Sigmoid colon (tissue), 7 donors: ENCODE measurements around the gene RAB8A. TPM values are rescaled to one million over a fixed set of nuclear protein-coding genes. Genes with fewer than 3 reads are reported as not detected.

Source experiments
- DNase-seq: peaks from one replicate; pipeline ENCODE4 v3.0.0-alpha.2; 2019
- H3K27ac ChIP-seq, 4 donors: fragments of 200-600 bp; sonication (generic); one replicate each; pipeline ENCODE4 v1.5.1; 2016 to 2019; ENCODE audit warnings: mild to moderate bottlenecking in 1 of 4
- H3K27me3 ChIP-seq, 3 donors: fragments of 200-600 bp; sonication (generic); one replicate each; pipeline ENCODE4 v1.5.1; 2019; ENCODE audit warnings: mild to moderate bottlenecking in 1 of 3
- H3K36me3 ChIP-seq, 4 donors: fragments of 200-600 bp; sonication (generic); one replicate each; pipeline ENCODE4 v1.5.1; 2016 to 2019
- H3K4me1 ChIP-seq, 4 donors: fragments of 200-600 bp; sonication (generic); one replicate each; pipeline ENCODE4 v1.5.1; 2017 to 2019
- H3K4me3 ChIP-seq, 4 donors: fragments of 200-600 bp; sonication (generic); one replicate each; pipeline ENCODE4 v1.5.1; 2017 to 2019; ENCODE audit warnings: mild to moderate bottlenecking in 2 of 4, moderate library complexity in 1 of 4
- H3K9me3 ChIP-seq, 4 donors: fragments of 200-600 bp in 3 of 4; sonication (generic) in 3 of 4; one replicate each; pipeline versions ENCODE4 v1.5.1 to v1.6.1; 2013 to 2019
- EP300 ChIP-seq, 4 donors: sonication (generic); formaldehyde crosslinking; IDR thresholded peaks; one replicate each; pipeline ENCODE4 v1.6.1; 2017; ENCODE audit warnings: antibody characterized with exemption in 4 of 4
- POLR2A ChIP-seq, 2 donors: fragments of 450-650 bp; IDR thresholded peaks; one replicate each; pipeline ENCODE4 v1.6.1; 2016; ENCODE audit warnings: antibody characterized with exemption in 2 of 2, mild to moderate bottlenecking in 2 of 2, moderate library complexity in 2 of 2
- POLR2AphosphoS5 ChIP-seq, 4 donors: sonication (generic); formaldehyde crosslinking; IDR thresholded peaks; one replicate each; pipeline ENCODE4 v1.6.1; 2017; ENCODE audit warnings: antibody characterized with exemption in 4 of 4
- WGBS, 2 donors: extraction: QIAGEN DNeasy Blood & Tissue Kit; methylation state at CpG; one replicate each; pipeline ENCODE4 v1.1.7; 2013; 5-methylcytosine and 5-hydroxymethylcytosine counted together
- intact Hi-C: fragments of 100-400 bp; cut with DNase I; formaldehyde crosslinking; loops from one replicate; pipeline ENCODE4 v1.15.1; 2023
- polyA plus RNA-seq, 3 donors: library from polyadenylated mRNA; stranded (reverse); fragments of 200-250 nt; gene quantifications; one replicate each; pipeline ENCODE4 v1.2.3, GENCODE V29; 2013
- total RNA-seq, 4 donors: library from RNA; depleted of rRNA; stranded (reverse); fragments of >200 nt; gene quantifications; one replicate each; pipeline ENCODE4 v1.1.0, GENCODE V29; 2016
- TF ChIP-seq, protein P1 (sequence below), 4 experiments: fragments of 450-650 bp in 3 of 4; fragments of 200-600 bp in 1 of 4; IDR thresholded peaks; one replicate each; pipeline ENCODE4 v1.5.1; 2016 to 2019; ENCODE audit warnings: antibody characterized with exemption in 4 of 4, mild to moderate bottlenecking in 3 of 4, moderate library complexity in 2 of 4
- donor health status: healthy with polysubstance abuse.
- donor health status: Bipolar disorder and iron deficiency.
- donor health status: healthy.

RAB8A gene
- total and polyA plus RNA-seq, 7 donors: 32.8 to 126 (median 43.9) TPM

DNA sequence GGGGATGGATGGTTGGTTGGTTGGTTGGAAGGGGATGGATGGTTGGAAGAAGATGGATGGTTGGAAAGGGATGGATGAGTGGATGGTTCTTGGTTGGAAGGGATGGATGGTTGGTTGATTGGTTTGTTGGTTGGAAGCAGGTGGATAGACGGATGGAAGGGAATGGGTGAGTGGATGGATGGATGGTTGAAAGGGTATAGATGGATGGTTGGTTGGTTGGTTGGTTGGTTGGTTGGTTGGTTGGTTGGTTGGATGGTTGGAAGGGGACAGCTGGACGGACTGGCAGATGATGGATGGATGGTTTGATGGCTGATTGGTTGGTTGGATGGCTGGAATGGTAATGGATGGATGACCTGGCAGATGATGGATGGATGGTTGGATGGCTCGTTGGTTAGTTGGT lies 20.0 kb downstream of the RAB8A start:
- WGBS, 2 donors: 96 to 97% methylated on average over 3 of the region's 3 CpGs
- intact Hi-C loops: no loop called here
- no peaks in the 10 kb centered on the region for H3K9me3 ChIP-seq
- H3K4me3 ChIP-seq: no peak overlapping the region
- H3K36me3 ChIP-seq: peaks cover 38 to 75% (median 57%) of the 10 kb centered on the region in 4 donors
- H3K4me1 ChIP-seq: no peaks in the 10 kb centered on the region
- no peak overlapping the region for H3K27ac ChIP-seq
- no peak for TF ChIP-seq EP300 (IDR thresholded peaks at IDR 0.05)
- TF ChIP-seq, protein P1, sequence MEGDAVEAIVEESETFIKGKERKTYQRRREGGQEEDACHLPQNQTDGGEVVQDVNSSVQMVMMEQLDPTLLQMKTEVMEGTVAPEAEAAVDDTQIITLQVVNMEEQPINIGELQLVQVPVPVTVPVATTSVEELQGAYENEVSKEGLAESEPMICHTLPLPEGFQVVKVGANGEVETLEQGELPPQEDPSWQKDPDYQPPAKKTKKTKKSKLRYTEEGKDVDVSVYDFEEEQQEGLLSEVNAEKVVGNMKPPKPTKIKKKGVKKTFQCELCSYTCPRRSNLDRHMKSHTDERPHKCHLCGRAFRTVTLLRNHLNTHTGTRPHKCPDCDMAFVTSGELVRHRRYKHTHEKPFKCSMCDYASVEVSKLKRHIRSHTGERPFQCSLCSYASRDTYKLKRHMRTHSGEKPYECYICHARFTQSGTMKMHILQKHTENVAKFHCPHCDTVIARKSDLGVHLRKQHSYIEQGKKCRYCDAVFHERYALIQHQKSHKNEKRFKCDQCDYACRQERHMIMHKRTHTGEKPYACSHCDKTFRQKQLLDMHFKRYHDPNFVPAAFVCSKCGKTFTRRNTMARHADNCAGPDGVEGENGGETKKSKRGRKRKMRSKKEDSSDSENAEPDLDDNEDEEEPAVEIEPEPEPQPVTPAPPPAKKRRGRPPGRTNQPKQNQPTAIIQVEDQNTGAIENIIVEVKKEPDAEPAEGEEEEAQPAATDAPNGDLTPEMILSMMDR (IDR thresholded peaks at IDR 0.05): no peak
- TF ChIP-seq POLR2A (IDR thresholded peaks at IDR 0.05): no peak
- H3K27me3 ChIP-seq: no peaks in the 10 kb centered on the region
- DNase-seq: no peak

DNA sequence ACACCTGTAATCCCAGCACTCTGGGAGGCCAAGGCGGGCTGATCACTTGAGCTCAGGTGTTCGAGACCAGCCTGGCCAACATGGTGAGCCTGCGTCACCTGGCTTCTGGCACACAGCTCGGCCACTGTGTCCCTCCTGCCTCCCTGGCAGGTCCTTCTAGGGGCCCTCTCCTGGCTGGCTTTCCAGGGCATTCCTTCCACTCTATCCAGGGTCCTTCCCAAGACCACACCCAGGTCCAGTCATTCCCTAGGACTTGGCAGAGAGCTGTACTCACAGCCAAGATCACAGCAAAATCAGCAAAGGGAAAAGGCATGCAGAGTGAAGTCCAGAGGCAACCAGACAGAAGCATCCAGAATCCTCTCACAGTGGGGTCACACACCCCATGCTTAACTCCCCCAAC lies 22.1 kb downstream of the RAB8A start:
- no peak overlapping the region for H3K27ac ChIP-seq
- no peak for DNase-seq
- no peak overlapping the region for H3K4me3 ChIP-seq
- H3K36me3 ChIP-seq: peaks cover 21 to 53% (median 36%) of the 10 kb centered on the region in 4 donors
- WGBS, 2 donors: 96 to 97% methylated on average over 4 of the region's 4 CpGs
- H3K9me3 ChIP-seq: no peaks in the 10 kb centered on the region
- TF ChIP-seq, protein P1 (IDR thresholded peaks at IDR 0.05): no peak
- TF ChIP-seq POLR2A (IDR thresholded peaks at IDR 0.05): no peak
- TF ChIP-seq POLR2AphosphoS5 (IDR thresholded peaks at IDR 0.05): no peak
- TF ChIP-seq EP300 (IDR thresholded peaks at IDR 0.05): no peak
- H3K4me1 ChIP-seq: no peaks in the 10 kb centered on the region
- no peaks in the 10 kb centered on the region for H3K27me3 ChIP-seq
- intact Hi-C loops: no loop called here

DNA sequence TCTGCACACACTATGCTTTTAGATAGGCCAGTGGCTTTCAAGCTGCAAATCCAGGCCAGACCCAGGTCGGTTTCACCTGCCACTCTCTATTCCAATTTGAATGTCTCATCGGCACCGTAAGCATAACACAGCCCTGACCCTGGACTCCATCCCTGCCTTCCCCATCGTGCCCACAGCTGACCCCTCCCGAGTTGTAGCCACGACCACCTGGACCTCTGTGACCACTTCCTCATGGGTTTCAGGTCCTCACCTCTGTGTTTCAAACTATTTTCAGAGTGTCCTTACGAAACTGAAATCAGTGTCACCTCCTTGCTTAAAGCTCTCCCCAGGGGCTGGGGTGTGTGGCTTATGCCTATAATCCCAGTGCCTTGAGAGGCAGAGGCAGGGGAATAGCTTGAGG lies 22.8 kb downstream of the RAB8A start:
- Histone ChIP-seq H3K9me3 (no peaks in the 10 kb centered on the region), H3K27me3 (no peaks in the 10 kb centered on the region), H3K4me3 (no peak overlapping the region), H3K27ac (no peak overlapping the region), H3K4me1 (no peaks in the 10 kb centered on the region), H3K36me3 (peaks cover 18 to 46% (median 31%) of the 10 kb centered on the region in 4 donors)
- DNase-seq: no peak
- 64 to 72% methylated on average over 7 of the region's 7 CpGs for WGBS, 2 donors
- intact Hi-C loops: no loop called here
- no peak for TF ChIP-seq POLR2A (IDR thresholded peaks at IDR 0.05)
- TF ChIP-seq EP300 (IDR thresholded peaks at IDR 0.05): no peak
- TF ChIP-seq, protein P1 (IDR thresholded peaks at IDR 0.05): no peak
- no peak for TF ChIP-seq POLR2AphosphoS5 (IDR thresholded peaks at IDR 0.05)

DNA sequence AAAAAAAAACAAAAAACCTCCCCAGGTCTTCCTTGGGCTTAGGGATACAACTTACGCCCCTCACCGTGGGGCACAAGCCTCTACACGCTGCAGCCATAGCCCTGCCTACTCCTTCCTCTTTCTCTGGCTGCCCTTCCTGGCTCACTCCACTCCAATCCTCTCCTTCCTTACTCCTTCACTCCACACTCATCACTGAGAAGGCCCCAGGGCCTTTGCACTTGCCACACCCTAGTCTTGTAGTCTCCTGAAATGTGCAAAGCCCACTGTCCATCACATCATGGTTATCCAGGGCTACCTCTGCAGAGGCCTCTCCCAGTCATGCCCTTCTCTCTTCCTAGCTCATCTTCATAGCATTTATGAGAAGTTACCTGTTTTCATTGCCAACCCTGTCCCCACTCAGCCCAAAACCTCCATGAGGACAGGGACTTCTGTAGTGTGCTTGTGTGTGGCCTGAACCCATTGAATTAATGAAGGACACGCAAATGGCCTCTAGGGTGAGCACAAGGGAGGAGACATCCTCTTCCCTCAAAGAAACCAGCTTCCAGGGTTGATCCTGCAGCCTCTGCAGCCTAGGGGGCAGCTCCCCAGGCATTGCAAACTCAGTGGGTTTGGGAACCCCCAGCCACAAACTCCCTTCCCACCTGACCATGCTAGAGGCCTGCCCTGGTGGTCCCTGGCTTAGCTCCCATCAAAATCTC lies 23.9 kb downstream of the RAB8A start:
- Histone ChIP-seq H3K4me3 (no peak overlapping the region), H3K4me1 (no peaks in the 10 kb centered on the region), H3K27me3 (no peaks in the 10 kb centered on the region), H3K27ac (no peak overlapping the region), H3K9me3 (no peaks in the 10 kb centered on the region), H3K36me3 (peaks cover 18 to 35% (median 22%) of the 10 kb centered on the region in 4 donors)
- intact Hi-C loops: no loop called here
- no peak for DNase-seq
- 91 to 97% methylated on average over 4 of the region's 4 CpGs for WGBS, 2 donors
- TF ChIP-seq, protein P1 (IDR thresholded peaks at IDR 0.05): no peak
- TF ChIP-seq POLR2A (IDR thresholded peaks at IDR 0.05) (no peak), EP300 (IDR thresholded peaks at IDR 0.05) (no peak), POLR2AphosphoS5 (IDR thresholded peaks at IDR 0.05) (no peak)
